A673 (cell line): ENCODE results near the gene TIMM13. TPM values are rescaled to one million over a fixed set of nuclear protein-coding genes. Genes with fewer than 3 reads are reported as not detected.

Experiments used
- BruUV-seq: library from RNA; stranded (reverse); fragments of 400-500 nt; replicated peaks from 2 replicates; lab custom pipeline; 2021; lab: Mats Ljungman, UMichigan
- CTCF ChIA-PET: fragments of 300-600 bp; sonication (Branson Sonifier 250); formaldehyde crosslinking; loops from one replicate; lab custom pipeline; 2022; ENCODE audit warnings: antibody characterized with exemption; lab: Charles Lee
- POLR2A ChIA-PET: fragments of 300-600 bp; sonication (Branson Sonifier 250); formaldehyde crosslinking; loops from one replicate; lab custom pipeline; 2022; ENCODE audit warnings: antibody characterized with exemption; ENCODE audit not compliant: low non-redundant PET; lab: Charles Lee
- DNase-seq: peaks from one replicate; pipeline ENCODE4 v3.0.0-alpha.2; 2015; ENCODE audit warnings: low spot score
- H3K27ac ChIP-seq: fragments of 200-600 bp; sonication (generic); 2 replicates; pipeline ENCODE4 v1.5.1; 2016; ENCODE audit warnings: mixed run types, low read depth, mild to moderate bottlenecking, mixed read lengths, antibody characterized with exemption, low read length; ENCODE audit not compliant: poor library complexity, severe bottlenecking
- H3K27me3 ChIP-seq: fragments of 200-600 bp; sonication (generic); replicated peaks from 2 replicates; pipeline ENCODE4 v1.6.1; 2017; ENCODE audit warnings: mixed run types, low read depth, mild to moderate bottlenecking, mixed read lengths, antibody characterized with exemption, low read length; ENCODE audit not compliant: insufficient read depth, poor library complexity
- H3K36me3 ChIP-seq: fragments of 200-600 bp; sonication (generic); 2 replicates; pipeline ENCODE4 v1.6.1; 2016; ENCODE audit warnings: mixed run types, mild to moderate bottlenecking, mixed read lengths, antibody characterized with exemption, low read length; ENCODE audit not compliant: insufficient read depth, poor library complexity, severe bottlenecking
- H3K4me1 ChIP-seq: fragments of 200-600 bp; sonication (generic); 2 replicates; pipeline ENCODE4 v1.6.1; 2017; ENCODE audit warnings: mixed run types, mild to moderate bottlenecking, mixed read lengths, antibody characterized with exemption, low read length; ENCODE audit not compliant: insufficient read depth, poor library complexity, severe bottlenecking
- H3K4me3 ChIP-seq: fragments of 200-600 bp; sonication (generic); 2 replicates; pipeline ENCODE4 v1.5.1; 2016; ENCODE audit warnings: low read depth, mixed run types, mild to moderate bottlenecking, mixed read lengths, low read length; ENCODE audit not compliant: poor library complexity, severe bottlenecking
- H3K9me3 ChIP-seq: fragments of 200-600 bp; sonication (generic); 2 replicates; pipeline ENCODE4 v1.6.1; 2016; ENCODE audit warnings: mixed run types, low read depth, mild to moderate bottlenecking, mixed read lengths, antibody characterized with exemption, low read length; ENCODE audit not compliant: poor library complexity, severe bottlenecking
- CTCF ChIP-seq: fragments of 300-800, 200-600 bp; sonication (generic); conservative IDR thresholded peaks from 2 replicates; pipeline ENCODE4 v1.5.1; 2017; ENCODE audit warnings: low read depth, mild to moderate bottlenecking, antibody characterized with exemption, low read length, moderate library complexity, mixed read lengths
- EZH2 ChIP-seq: fragments of 200-600 bp; sonication (generic); IDR thresholded peaks from 2 replicates; pipeline ENCODE4 v1.6.1; 2017; ENCODE audit warnings: borderline replicate concordance, low read depth, mild to moderate bottlenecking, mixed read lengths, antibody characterized with exemption, low read length; ENCODE audit not compliant: poor library complexity, severe bottlenecking
- intact Hi-C: fragments of 100-400 bp; cut with micrococcal nuclease; formaldehyde crosslinking; loops from one replicate; pipeline ENCODE4 v1.10.0; 2022; ENCODE audit not compliant: unreplicated experiment
- total RNA-seq: library from RNA; stranded (reverse); gene quantifications from 2 replicates; pipeline ENCODE4 v1.2.3, GENCODE V29; 2021

TIMM13 gene
- total RNA-seq, 1 experiment from 2014 or later = 213 TPM

DNA sequence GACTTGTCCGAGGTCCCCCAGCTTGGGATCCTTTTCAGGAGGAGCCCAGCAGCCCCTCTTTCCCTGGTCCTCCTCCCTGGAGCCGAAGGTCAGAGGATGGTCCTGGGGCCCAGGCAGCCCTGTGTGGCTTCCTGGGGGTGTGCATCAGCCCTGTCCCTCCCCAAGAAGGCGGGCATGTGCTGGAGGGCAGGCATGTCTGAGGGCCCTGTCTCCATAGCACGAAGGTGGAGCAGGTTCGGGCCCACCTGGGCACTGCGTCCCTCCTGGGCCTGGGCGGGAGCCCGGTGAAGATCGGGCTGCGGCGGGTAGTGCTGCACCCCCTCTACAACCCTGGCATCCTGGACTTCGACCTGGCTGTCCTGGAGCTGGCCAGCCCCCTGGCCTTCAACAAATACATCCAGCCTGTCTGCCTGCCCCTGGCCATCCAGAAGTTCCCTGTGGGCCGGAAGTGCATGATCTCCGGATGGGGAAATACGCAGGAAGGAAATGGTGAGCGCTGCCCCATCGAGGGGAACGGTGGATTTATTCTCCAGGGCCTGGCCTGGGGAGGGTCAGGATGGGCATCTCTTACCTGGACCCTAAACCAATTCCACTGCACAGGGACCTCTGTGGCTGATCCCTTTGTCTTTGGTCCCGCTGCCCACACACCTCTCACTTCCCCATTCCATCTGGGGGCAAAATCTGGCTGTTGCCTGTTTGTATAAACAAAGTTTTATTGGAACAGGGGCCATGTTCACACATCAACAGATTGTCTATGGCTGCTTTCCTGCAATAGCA, 10.9 kb downstream of the TIMM13 start:
- H3K4me1 ChIP-seq = no peaks in the 10 kb centered on the region
- H3K27ac ChIP-seq = no peak overlapping the region
- intact Hi-C loops = no loop called here
- ChIA-PET CTCF (no interaction called here), POLR2A (no interaction called here)
- DNase-seq = no peak
- no peak overlapping the region for H3K4me3 ChIP-seq
- H3K9me3 ChIP-seq = no peaks in the 10 kb centered on the region
- no peak for TF ChIP-seq CTCF
- peaks cover 7% of the 10 kb centered on the region for H3K36me3 ChIP-seq
- H3K27me3 ChIP-seq = no peaks in the 10 kb centered on the region
- BruUV-seq = no TSS peak

GRCh38 chr19:2415973-2416319, 11.4 kb downstream of the TIMM13 start:
- Histone ChIP-seq H3K9me3 (no peaks in the 10 kb centered on the region), H3K27ac (no peak overlapping the region), H3K4me1 (no peaks in the 10 kb centered on the region), H3K27me3 (no peaks in the 10 kb centered on the region), H3K36me3 (peaks cover 7% of the 10 kb centered on the region), H3K4me3 (no peak overlapping the region)
- intact Hi-C loops = no loop called here
- TF ChIP-seq EZH2 (no peak), CTCF (no peak)
- BruUV-seq = no TSS peak
- POLR2A ChIA-PET = no interaction called here
- no peak for DNase-seq
- CTCF ChIA-PET = no interaction called here

- ChIA-PET CTCF (no interaction called here), POLR2A (no interaction called here)
- H3K36me3 ChIP-seq = peaks cover 7% of the 10 kb centered on the region
- intact Hi-C loops = no loop called here
- no peaks in the 10 kb centered on the region for H3K4me1 ChIP-seq
- no peaks in the 10 kb centered on the region for H3K27me3 ChIP-seq
- no peak overlapping the region for H3K4me3 ChIP-seq
- no peak for TF ChIP-seq EZH2
- TF ChIP-seq CTCF = no peak
- no peak overlapping the region for H3K27ac ChIP-seq
- no peak for DNase-seq
- no peaks in the 10 kb centered on the region for H3K9me3 ChIP-seq
- BruUV-seq = no TSS peak
Observed at GRCh38 chr19:2415281-2415972, 12.0 kb downstream of the TIMM13 start.
